ENCODE data around the gene EFNA1.
"Not testable (repeated sequence)": the region's sequence is repeated elsewhere in the genome, so short reads cannot be mapped to it uniquely, and the experiment has no call there.

The EFNA1 gene

GRCh38 chr1:155160128-155160527 is 32.5 kb downstream of the EFNA1 start:
- Histone ChIP-seq H3K4me1 (no peaks in the 10 kb centered on the region), H3K27me3 (ENCODE audit: control insufficient read depth, insufficient read depth, low read length) (no peaks in the 10 kb centered on the region), H3K9ac (no peak overlapping the region), H2AFZ (no peak overlapping the region), H3K4me2 (ENCODE audit: low read length) (no peak overlapping the region), H3K9me3 (ENCODE audit: control insufficient read depth, low read length) (no peaks in the 10 kb centered on the region), H3K4me3 (ENCODE audit: low read depth, low read length) (no peak overlapping the region), H3K36me3 (ENCODE audit: control insufficient read depth, insufficient read depth, low read length) (no peaks in the 10 kb centered on the region), H3K27ac (no peak overlapping the region), H3K79me2 (no peaks in the 10 kb centered on the region)
- TF ChIP-seq CTCF (IDR thresholded peaks at IDR 0.05), result no peak

GRCh38 chr1:155162631-155163030 is 35.0 kb downstream of the EFNA1 start:
- not testable (repeated sequence) for H3K9me3 ChIP-seq (ENCODE audit: control insufficient read depth, low read length); H3K36me3 ChIP-seq (ENCODE audit: control insufficient read depth, insufficient read depth, low read length); H3K27me3 ChIP-seq (ENCODE audit: control insufficient read depth, insufficient read depth, low read length); H3K4me3 ChIP-seq (ENCODE audit: low read depth, low read length); H3K4me1 ChIP-seq; H3K79me2 ChIP-seq; H2AFZ ChIP-seq; H3K4me2 ChIP-seq (ENCODE audit: low read length); H3K27ac ChIP-seq; H3K9ac ChIP-seq

DNA sequence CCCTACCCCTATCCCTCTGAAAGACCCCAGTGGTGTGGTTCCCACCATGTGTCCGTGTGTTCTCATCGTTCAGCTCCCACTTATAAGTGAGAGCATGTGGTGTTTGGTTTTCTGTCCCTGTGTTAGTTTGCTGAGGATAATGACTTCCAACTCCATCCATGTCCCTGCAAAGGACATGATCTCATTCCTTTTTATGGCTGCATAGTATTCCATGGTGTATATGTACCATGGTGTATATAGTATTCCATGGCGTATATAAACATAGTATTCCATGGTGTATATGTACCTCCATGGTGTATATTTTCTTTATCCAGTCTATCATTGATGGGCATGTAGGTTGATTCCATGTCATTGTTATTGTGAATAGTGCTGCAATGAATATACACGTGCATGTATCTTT is 36.1 kb downstream of the EFNA1 start:
- H3K4me1 ChIP-seq; H3K9me3 ChIP-seq (ENCODE audit: control insufficient read depth, low read length); H3K36me3 ChIP-seq (ENCODE audit: control insufficient read depth, insufficient read depth, low read length); H3K9ac ChIP-seq; H3K4me2 ChIP-seq (ENCODE audit: low read length); H3K4me3 ChIP-seq (ENCODE audit: low read depth, low read length); H2AFZ ChIP-seq; H3K27me3 ChIP-seq (ENCODE audit: control insufficient read depth, insufficient read depth, low read length); H3K79me2 ChIP-seq; H3K27ac ChIP-seq: not testable (repeated sequence)

- H2AFZ ChIP-seq; H3K9me3 ChIP-seq (ENCODE audit: control insufficient read depth, low read length); H3K27me3 ChIP-seq (ENCODE audit: control insufficient read depth, insufficient read depth, low read length); H3K27ac ChIP-seq; H3K36me3 ChIP-seq (ENCODE audit: control insufficient read depth, insufficient read depth, low read length); H3K4me2 ChIP-seq (ENCODE audit: low read length); H3K79me2 ChIP-seq; H3K4me1 ChIP-seq; H3K4me3 ChIP-seq (ENCODE audit: low read depth, low read length); H3K9ac ChIP-seq: not testable (repeated sequence)
Measured at GRCh38 chr1:155164625-155165024, 36.9 kb downstream of the EFNA1 start.

DNA sequence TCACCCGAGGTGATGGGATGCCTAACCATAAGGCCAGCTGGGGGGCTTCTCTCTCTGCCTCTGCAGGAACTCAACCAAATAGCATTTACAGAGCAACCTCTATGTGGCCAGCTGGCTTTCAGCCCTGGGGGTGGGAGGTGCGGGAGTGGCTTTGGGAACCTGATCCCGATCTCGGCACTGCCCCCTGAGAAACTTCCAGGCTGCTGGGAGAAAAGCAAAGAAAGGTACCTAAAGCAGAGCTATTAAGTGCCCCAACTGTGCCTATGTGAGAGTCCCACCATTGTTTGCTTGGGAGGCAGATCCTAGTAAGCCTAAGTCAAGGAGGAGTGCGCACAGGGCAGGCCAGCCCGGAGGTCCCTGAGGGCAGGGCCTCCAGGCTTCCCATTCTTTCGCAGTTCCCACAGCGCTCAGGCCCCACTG is 38.4 kb downstream of the EFNA1 start:
- peak overlapping the region; percentile 24 for H3K27ac ChIP-seq
- no peak overlapping the region for H2AFZ ChIP-seq
- no peak for TF ChIP-seq CTCF (IDR thresholded peaks at IDR 0.05)
- H3K4me1 ChIP-seq, result no peaks in the 10 kb centered on the region
- no peaks in the 10 kb centered on the region for H3K79me2 ChIP-seq
- no peak overlapping the region for H3K4me3 ChIP-seq (ENCODE audit: low read depth, low read length)
- H3K36me3 ChIP-seq (ENCODE audit: control insufficient read depth, insufficient read depth, low read length), result no peaks in the 10 kb centered on the region
- no peak overlapping the region for H3K4me2 ChIP-seq (ENCODE audit: low read length)
- no peak overlapping the region for H3K9ac ChIP-seq
- H3K27me3 ChIP-seq (ENCODE audit: control insufficient read depth, insufficient read depth, low read length), result no peaks in the 10 kb centered on the region
- H3K9me3 ChIP-seq (ENCODE audit: control insufficient read depth, low read length), result no peaks in the 10 kb centered on the region

DNA sequence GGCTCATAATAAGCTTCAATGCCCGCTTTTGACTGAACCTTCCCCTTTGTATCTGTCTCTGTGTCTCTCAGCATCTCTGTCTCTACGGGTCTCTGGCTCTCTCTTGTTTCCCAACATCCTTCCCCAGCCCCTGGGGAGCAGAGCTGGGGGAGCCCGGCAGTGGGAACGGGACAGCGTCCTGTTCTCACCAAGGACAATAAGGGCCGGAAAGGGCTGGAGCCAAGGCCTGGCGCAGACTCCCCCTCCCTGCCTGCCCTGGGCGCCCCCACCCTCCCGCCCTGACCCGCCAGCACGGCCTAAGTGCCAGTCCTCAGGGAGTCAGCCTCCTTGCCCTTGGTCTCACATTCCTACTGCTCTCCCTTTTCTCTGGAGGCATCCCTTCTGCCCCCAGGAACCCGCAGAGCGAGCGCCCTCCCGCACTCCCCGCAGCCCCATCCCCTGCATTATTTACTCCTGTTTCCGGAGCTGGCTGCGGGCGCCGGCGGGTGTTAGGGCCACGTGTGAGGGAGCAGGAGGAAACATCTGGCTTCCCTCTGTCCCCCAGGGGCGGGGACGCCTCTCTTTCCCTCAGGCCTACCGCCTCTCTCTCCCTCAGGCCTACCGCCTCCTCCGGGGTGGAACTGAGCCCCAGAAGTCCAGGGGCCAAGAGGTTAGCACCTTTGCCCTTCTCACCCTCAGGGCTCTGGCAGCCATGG is 38.9 kb downstream of the EFNA1 start:
- H2AFZ ChIP-seq, result no peak overlapping the region
- H3K4me3 ChIP-seq (ENCODE audit: low read depth, low read length), result no peak overlapping the region
- no peaks in the 10 kb centered on the region for H3K79me2 ChIP-seq
- no peaks in the 10 kb centered on the region for H3K27me3 ChIP-seq (ENCODE audit: control insufficient read depth, insufficient read depth, low read length)
- TF ChIP-seq CTCF (IDR thresholded peaks at IDR 0.05), result no peak
- H3K27ac ChIP-seq, result peak overlapping the region; percentile 24
- no peak overlapping the region for H3K9ac ChIP-seq
- H3K4me2 ChIP-seq (ENCODE audit: low read length), result peak overlapping the region; percentile 1
- no peaks in the 10 kb centered on the region for H3K36me3 ChIP-seq (ENCODE audit: control insufficient read depth, insufficient read depth, low read length)
- no peaks in the 10 kb centered on the region for H3K4me1 ChIP-seq
- H3K9me3 ChIP-seq (ENCODE audit: control insufficient read depth, low read length), result no peaks in the 10 kb centered on the region

Measured in parathyroid adenoma (tissue), 2 donors.